Measurements from ENCODE around the gene PKNOX1.
"Not testable (repeated sequence)": the region's sequence is repeated elsewhere in the genome, so short reads cannot be mapped to it uniquely, and the experiment has no call there.

Gene PKNOX1

DNA sequence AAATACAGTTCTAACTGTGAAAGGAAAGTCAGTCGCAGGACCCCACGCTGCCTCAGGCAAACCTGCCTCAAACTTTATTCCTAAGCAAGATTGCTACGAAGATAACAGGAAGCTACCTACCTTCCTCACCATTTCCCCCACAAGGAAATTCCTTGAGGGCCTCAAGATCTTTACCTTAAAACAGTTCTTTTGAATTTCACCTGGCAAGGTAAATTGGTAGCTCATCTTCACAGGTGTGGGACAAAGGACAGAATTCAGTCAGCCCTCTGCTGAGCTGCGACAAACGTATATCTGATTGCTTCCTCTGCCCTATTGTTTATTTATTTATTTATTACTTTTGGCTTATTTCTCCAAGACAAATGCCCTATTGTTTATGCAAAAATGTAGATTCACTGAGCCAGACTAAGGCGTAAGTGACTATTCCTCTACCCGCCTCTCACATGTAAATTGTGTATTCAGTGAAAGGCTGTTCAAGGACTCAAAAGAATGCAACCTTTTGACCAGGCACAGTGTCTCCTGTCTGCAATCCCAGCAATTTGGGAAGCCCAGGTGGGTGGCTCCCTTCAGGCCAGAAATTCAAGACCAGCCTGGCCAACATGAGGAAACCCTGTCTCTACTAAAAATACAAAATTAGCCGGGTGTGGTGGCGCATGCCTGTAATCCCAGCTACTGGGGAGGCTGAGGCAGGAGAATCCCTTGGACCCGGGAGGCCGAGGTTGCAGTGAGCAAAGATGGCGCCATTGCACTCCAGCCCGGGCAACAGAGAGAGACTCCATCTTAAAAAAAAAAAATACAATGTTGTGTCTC, 17.3 kb upstream of the PKNOX1 start:
- no peak for DNase-seq

DNA sequence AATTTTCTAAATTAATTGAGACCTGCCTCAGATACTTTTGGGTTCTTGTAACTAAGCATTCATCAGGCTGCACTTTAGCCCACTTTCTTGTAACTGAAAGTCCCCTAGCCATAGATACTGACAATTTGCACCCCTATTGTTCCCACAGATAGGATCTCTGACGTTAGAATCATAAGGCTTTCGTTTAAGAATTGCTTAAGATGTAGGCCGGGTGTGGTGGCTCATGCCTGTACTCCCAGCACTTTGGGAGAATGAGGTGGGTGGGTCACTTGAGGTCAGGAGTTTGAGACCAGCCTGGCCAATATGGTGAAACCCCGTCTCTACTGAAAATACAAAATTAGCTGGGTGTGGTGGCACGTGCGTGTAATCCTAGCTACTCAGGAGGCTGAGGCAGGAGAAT, 16.2 kb upstream of the PKNOX1 start:
- not testable (repeated sequence) for DNase-seq

DNA sequence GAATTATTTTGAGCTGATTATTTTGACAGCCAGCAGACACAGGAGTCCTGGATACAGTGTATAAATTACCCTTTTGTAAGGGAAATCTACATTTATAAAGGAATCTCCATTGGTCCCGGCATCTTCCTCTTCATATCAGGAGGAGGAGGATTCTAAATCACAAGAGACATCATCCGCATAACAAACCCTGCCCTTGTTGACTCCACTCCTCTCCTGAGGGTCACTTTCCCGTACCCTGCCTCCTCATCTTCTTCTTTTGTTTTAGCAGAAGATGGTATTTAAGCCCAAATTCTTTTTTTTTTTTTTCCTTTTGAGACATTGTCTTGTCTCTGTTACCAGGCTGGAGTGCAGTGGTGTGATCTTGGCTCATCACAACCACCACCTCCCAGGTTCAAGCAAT, 14.6 kb upstream of the PKNOX1 start:
- DNase-seq = no peak

DNA sequence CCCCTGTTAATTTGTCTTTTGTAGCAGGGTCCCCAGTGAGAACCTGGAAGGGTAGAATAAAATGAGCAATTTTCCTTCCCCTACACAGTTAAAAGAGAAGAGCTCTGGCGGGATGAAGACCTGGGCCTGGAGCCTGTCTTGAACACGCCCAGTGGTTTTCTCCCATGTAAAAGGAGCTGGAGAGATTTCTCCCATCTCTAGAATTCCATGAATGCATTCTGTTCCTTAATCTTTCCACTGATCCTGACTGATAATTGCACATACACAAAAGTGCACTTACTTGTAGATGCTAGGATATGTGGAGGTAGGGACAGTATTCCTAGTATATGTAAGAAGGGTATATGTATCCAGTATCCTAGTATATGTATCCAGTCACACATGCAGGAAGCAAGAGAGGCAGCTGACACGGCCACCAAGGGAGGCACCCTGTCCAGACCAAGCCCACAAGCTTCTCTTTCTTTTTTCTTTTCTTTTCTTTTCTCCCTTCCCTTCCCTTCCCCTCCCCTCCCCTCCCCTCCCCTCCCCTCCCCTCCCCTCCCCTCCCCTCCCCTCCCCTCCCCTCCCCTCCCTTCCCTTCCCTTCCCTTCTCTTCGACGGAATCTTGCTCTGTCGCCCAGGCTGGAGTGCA, 11.9 kb upstream of the PKNOX1 start:
- DNase-seq = no peak

DNA sequence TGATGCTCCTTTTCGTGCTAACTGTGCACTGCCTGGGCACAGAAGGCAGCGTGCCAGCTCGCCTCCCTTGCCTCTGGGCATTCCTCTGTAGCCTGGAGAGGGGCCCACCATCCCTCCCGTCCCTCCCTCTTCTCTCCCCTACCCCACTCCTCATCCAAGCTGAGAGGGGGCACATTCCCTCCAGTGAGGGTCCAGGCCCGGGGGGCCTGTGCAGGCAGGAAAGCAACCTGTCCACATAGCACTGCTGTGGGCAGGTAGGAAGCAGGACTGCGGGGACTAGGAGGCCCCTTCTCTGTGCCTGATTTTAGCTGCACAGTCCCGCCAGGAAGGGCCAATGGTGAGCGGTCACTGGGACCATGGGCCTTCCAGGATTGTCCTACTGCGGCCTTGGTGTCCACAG, 10.3 kb upstream of the PKNOX1 start:
- DNase-seq = no peak

DNA sequence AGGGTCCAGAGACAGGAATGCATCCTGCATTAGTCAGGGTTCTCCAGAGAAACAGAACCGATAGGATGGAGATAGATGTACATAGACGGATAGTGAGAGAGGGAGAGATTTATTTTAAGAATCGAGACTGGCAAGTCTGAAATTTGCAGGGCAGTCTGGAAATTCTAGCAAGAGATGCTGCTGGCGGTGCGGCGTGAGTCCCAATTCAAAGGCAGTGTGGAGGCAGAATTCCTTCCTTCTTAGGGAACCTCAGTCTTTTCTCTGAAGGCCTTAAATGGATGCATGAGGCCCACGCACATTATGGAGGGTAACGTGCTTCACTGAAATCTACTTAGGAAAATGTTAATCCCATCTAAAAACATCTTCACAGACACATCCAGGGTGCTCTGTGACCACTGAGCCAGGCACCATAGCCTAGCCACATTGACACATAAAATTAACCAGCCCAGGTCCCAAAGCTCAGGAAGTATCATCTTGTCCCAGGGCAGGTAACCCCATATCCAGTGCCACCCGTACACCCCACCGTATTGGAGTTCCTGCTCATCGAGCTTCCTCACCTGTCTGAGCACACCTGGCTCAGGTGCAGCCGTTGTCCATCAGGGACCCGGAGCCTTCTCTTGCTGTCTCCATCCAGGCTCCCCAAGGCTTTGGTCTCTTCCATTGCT, 9.7 kb upstream of the PKNOX1 start:
- no peak for DNase-seq

- DNase-seq = no peak
These were observed 9.2 kb upstream of the PKNOX1 start for GRCh38 chr21:42965211-42965560.

- not testable (repeated sequence) for DNase-seq
These were observed 6.7 kb upstream of the PKNOX1 start for GRCh38 chr21:42967616-42968015.

GRCh38 chr21:42969193-42969600, 5.2 kb upstream of the PKNOX1 start:
- no peak for DNase-seq

GRCh38 chr21:42970946-42971653, 3.3 kb upstream of the PKNOX1 start:
- DNase-seq = no peak

DNA sequence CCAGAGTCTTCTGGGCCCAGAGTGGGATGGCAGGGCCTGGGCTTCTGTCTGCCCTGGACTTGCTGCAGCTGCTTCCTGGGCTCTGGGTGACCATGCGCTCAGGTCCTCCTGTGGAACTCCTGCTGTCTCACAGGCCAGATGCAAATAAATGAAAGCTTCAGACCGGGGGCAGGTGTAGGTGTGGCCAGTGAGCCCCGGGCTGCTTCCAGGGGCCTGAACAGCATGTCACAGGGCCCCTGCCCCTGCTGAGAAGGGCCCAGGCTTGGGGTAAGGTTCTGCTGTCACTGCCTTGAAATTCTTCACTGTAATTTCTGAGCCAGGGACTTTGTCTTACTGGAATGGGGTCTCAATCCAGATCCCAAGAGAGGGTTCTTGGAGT, 2.5 kb upstream of the PKNOX1 start:
- DNase-seq = no peak

DNA sequence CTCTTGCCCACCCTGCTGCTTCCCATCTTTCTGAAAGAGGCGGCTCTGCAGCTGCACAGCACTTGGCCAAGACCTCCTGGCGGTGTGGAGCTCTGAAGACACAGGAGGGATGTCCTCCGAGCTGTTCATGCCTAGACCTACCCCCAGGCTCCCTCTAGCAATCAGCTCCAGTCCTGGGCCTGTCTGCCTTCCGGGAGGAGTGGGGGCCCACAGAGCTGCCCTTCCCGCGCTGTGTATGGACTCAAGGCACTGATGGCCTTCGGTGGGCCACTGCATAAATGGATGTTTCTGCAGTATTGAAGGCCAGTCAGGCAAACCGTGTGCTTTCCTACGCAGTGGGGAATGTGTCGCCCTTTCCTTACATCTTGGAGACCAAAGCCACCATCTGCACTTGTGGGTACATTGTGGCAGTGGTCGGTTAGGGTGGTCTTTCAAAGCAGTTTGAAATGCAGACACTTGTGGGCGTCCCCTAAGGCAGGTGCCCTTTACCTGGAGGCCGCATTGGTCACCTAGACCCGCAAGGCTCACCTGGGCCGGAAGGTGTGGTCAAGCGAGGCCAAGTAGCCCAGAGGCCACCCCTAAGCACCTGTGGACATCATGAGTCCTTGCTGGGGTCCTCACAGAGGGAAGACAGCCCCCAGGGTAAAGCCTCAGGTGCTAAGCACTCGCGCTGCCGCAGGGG, 912 bp upstream of the PKNOX1 start:
- no peak for DNase-seq

DNA sequence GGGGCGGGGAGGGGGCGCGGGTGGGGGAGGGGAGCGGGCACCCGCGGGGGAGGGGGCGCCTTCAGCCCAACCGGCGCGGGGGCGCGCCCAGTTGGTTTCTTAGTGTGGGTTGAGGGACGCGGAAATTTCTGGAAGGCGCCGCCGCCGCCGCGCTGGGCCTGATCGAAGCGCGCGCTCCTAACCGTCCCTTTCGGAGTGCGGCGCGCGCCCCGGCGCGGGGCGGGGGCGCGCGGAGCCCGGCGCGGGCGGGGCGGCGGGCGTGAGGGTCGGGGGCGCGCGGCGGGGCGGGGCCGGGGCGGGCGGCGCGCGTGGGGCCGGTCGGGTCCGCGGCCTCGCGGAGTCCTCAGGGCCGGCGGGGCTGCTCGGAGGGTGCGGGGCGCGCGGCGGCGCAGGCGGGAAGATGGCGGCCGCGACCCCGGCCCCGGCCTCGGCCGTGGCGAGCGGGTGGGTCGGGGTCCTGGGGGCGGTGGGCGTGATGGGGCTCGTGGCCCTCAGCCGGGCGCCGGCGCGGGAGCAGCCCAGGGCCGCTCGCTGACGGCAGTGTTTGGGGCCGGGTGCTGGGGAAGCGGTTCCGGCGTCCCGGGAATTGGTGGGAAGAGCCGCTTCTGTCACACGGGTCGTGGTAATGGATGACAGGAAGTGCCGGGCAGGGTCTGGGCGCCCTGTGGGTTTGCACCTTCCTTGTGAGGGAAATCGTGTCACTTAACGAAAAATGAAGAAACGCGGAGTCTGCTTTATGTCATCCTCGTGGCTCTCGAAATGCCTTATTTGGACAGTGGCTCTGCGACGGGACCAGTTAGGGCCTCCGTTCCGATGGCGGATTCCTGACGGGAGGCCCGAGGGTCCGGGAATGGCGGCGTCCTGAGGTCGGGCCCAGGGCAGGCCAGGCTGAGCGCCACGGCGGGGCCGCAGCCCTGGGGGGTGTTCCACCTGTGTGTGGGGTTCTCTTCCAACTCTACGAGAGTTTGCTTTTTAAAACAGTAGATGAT, 764 bp downstream of the PKNOX1 start:
- DNase-seq = peak; percentile 74

DNA sequence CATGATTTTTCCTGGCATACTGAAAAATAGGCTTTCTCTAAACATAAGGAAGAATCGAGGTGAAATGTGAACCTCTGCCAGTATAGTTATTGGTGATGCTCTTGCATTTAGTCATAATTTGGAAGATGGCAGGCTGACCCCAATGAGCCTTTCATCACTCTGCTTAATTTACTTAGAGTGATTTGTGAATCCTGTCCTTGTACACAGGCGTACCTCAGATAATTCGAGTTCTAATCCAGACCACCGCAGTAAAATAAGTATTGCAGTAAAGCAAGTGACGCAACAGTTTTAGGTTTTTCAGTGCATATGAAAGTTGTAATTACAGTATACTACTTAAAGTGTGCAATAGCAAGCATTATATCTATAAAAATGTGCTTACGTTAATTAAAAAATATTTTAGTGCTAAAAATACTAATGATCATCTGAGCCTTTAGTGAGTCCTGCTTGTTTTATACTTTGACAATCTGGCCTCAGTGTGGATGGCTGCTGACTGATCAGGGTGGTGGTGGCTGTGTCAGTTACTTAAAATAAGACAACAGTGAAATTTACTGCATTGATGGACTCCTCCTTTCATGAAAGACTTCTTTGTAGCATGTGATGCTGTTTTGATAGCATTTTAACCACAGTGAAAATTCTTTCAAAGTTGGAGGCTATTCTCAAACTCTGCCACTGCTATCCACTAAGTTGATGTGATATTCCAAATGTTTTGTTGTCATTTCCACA, 1.7 kb downstream of the PKNOX1 start:
- DNase-seq = peak; percentile 13

GRCh38 chr21:42980312-42981213, 6.2 kb downstream of the PKNOX1 start:
- no peak for DNase-seq

DNA sequence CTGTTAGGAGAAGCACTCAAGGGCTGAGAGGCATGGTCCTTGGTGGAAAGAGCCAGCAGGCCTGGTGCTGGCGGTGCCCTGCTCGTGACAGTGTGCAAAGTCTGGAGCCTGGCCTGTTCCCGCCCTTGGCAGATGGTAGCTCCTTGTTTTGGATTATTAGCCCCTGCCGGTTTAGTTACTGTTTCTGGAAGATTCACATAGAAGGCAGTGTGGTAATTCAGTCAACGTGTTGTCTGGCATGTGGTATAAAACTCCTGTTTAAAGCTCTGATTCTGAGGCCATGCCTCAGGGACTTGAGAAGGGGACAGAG, 6.8 kb downstream of the PKNOX1 start:
- DNase-seq = no peak

DNA sequence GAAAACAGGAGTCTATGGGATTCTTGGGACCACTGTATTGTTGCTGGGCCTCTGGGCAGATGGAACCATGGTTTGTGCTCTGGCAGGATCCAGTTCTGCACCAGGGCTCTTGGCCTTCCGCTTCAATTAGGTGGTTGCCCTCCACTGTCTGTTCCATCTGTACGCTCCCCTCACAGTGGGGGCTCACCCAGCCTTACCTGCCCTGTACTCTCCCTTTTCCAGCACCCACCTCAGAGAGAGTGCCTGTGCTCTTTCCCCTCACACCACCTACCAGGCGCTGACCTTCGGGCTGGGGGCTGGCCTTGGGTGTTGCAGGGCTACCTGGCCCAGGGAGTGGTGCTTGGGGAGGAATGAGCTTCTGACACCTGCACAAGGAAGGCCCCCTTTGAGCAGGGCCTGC, 7.5 kb downstream of the PKNOX1 start:
- no peak for DNase-seq

- no peak for DNase-seq
These were observed 8.7 kb downstream of the PKNOX1 start for GRCh38 chr21:42983103-42983502.

- no peak for DNase-seq
These were observed 9.5 kb downstream of the PKNOX1 start for GRCh38 chr21:42983869-42984268.

- no peak for DNase-seq
These were observed 11.9 kb downstream of the PKNOX1 start for GRCh38 chr21:42986125-42986783.

All from suppressor macrophage treated with lipopolysaccharide for 4 hours (primary cell).